DMS114 treated with DMSO at 0.1 percent for 48 hours (cell line): ENCODE measurements around the gene CDH4.

Experiments used
- DNase-seq: peaks from one replicate; lab custom pipeline; 2025; ENCODE audit not compliant: unreplicated experiment; lab: John Stamatoyannopoulos, UW

The CDH4 gene

DNA sequence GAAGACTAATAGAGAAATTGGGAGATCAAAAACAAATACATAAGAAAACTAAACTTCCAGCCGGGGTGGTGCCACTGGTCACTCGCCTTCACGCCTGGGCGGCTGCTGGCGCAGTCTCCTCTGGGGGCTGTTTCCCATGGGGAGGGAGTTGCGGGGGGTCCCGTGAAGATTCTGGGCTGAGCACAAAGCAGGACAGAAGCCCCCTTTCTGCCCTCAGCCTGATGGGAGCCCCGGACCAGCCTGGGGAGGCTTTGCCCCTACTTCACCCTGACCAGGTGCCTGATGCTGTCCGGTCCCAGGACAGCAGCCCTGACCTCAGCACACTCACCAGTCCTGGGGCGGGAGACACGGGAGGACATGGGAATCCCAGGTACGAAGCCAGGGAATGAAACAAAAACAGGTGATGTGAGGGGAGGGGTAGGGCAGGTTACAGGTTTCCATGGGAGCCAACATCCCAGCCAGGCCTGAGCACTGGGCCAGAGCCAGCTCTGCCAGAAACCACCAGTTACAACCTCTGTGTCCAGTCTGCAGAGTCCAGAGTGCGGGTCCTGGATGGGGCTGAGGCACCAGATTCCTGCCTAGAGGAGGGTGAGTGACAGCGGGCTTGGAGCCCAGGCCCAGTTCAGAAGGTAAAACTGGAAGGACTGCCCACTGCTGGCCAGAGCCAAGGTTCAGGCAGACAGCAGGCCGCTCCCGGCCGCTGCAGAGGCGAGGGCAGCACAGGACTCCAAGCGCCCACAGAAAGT, 487.2 kb downstream of the CDH4 start:
- no peak for DNase-seq

- no peak for DNase-seq
Observed at GRCh38 chr20:61739832-61740118, 487.7 kb downstream of the CDH4 start.

- DNase-seq, result no peak
Observed at GRCh38 chr20:61742097-61742825, 490.2 kb downstream of the CDH4 start.

GRCh38 chr20:61743606-61744005, 491.5 kb downstream of the CDH4 start:
- no peak for DNase-seq

DNA sequence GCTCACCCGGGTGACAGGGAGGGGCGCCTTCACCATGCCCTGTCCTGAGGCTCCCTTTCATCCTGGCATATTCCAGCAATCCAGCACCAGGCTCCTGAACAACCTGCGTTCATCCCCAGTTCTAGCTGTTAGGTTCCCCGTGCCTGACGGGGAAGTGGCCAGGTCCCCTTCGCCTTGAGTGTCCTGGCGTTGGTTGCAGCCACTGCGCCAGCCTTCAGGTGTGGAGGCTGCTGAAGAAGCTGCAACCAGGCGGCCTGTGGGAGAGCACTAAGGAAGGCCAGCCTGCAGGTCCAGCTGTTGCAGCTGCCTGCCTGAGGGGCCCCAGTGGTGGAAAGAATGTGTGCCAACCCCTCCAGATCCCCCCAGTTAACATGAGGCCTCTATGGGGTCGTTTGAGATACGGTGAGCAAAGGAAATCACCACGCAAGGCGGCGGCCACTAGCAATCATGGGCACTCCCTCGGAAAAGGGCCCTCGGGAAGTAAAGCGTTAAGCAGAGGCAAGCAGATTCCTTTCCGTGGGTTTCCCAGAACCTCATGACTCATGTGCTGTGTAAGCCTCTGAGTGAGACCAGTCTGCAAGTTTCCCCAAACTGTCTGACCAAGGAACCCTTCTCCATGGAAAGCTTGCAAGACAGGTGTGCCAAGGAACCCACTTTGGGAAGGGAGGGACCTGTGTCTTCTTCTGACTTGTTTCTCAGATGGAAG, 492.8 kb downstream of the CDH4 start:
- no peak for DNase-seq

DNA sequence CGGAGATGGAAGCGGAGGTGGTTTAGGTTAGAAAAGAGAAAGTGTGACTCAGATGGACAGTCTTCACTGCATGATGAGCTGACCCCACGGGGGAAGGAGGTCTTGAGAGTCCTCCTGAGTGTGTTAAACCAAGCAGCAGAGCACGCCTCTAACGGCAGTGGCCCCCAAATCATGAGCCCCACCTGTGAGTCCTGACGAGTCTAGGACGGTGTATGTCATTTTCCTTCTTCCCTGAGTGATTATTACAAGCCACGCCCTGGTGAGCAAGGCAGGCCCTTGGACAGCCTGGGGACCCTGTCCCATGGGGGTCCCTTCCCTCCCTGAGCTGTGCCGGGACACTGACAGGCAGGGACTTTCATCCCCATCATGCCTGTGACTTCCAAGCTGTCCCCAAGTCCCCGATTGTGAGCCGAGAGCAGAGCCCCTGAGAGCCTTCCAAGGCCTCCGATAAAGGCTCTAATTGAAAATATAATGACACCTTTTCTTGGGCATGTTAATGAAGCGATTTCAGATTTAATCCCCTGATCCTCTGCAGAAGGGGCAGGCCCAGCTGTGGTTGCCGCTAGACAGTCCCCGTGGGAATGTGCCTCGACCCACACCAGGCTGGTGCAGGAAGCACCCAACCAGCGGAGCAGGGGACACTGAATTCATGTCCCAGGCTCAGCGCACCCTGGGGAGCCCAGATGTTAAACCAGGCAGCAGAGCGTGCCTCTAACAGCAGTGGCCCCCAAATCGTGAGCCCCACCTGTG, 493.5 kb downstream of the CDH4 start:
- no peak for DNase-seq

- DNase-seq, result no peak
Observed at GRCh38 chr20:61746147-61746646, 494.1 kb downstream of the CDH4 start.

GRCh38 chr20:61746781-61747180, 494.7 kb downstream of the CDH4 start:
- DNase-seq, result no peak

- DNase-seq, result no peak
Observed at GRCh38 chr20:61748376-61748775, 496.3 kb downstream of the CDH4 start.

DNA sequence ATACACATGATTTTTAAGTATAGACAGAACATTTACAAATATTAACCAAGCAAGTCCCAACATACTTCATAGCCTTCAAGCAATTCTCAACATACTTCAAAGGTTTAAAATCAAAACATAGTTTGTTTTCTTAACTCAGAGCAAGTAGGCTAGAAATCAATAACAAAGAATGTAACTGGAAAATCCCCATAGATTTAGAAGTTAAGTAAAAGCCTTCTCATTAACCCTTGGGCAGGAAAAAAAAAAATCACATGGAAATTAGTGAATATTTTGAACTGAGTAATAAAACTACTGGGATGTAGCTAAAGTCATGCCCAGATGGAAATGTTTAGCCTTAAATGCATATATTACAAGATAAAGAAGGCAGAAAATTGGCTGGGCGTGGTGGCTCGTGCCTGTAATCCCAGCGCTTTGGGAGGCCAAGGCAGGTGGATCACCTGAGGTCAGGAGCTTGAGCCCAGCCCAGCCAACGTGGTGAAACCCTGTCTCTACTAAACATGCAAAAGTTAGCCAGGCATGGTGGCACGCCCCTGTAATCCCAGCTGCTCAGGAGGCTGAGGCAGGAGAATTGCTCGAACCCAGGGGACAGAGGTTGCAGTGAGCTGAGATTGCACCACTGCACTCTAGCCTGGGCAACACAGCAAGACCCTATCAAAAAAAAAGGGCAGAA, 497.5 kb downstream of the CDH4 start:
- DNase-seq, result no peak

- DNase-seq, result no peak
Observed at GRCh38 chr20:61750093-61750492, 498.0 kb downstream of the CDH4 start.

DNA sequence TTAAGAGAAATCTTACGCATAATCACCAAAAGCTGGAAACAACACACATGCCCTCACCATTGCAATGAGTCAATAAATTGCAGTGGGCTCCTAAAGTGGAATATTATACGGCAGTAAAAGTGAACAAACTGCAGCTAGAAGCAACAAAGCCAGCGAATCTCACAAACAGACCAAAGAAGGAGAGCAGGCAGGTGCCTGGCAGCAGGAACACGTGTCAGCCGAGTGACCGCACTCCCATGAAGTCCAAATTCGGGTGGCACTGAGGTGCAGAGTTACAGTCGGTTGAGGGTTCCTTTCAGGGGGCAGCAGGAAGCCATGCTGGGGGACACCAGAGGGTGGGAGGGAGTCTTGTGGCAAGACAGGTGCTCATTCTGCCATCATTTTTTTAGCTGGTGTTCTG, 500.5 kb downstream of the CDH4 start:
- no peak for DNase-seq

GRCh38 chr20:61753316-61753942, 501.4 kb downstream of the CDH4 start:
- DNase-seq, result no peak

GRCh38 chr20:61753987-61754956, 502.2 kb downstream of the CDH4 start:
- no peak for DNase-seq

- no peak for DNase-seq
Observed at GRCh38 chr20:61754976-61755778, 503.1 kb downstream of the CDH4 start.

GRCh38 chr20:61755971-61756845, 504.1 kb downstream of the CDH4 start:
- DNase-seq, result no peak

GRCh38 chr20:61756966-61757677, 505.1 kb downstream of the CDH4 start:
- no peak for DNase-seq
